HG03280 (cell line): ENCODE data around the gene SCN4A.
"Not testable (repeated sequence)": the region's sequence is repeated elsewhere in the genome, so short reads cannot be mapped to it uniquely, and the experiment has no call there.

Experiments used
- ATAC-seq: cut with Tn5 transposase; IDR thresholded peaks from one replicate; pipeline ENCODE4 v1.9.1; 2021; ENCODE audit warnings: mild to moderate bottlenecking, moderate library complexity; ENCODE audit not compliant: unreplicated experiment

SCN4A gene

DNA sequence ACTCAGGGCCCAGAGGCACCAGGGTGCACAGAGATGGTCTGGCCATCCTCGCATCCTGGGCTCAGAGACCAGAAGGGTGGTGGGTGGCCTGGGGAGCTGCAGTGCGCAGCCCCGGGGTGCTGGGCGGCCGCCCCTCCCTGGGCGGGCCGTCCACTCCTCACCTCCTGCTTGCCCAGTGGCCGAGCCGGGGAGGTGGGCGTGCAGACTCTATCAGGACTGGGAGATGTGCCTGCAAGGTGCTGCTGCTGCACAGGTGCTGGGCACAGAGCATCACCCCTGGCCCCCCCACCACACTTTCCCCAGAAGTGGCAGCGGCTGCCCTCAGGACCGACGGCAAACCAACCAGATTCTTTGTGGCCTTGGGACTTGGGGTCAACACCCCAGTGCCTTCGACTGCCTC is at the start of gene SCN4A:
TSS of gene SCN4A (minus strand) at position 123 of the 400 bp plus-strand sequence. CDS start at position 46, 77 bp downstream.
- no peak for ATAC-seq

DNA sequence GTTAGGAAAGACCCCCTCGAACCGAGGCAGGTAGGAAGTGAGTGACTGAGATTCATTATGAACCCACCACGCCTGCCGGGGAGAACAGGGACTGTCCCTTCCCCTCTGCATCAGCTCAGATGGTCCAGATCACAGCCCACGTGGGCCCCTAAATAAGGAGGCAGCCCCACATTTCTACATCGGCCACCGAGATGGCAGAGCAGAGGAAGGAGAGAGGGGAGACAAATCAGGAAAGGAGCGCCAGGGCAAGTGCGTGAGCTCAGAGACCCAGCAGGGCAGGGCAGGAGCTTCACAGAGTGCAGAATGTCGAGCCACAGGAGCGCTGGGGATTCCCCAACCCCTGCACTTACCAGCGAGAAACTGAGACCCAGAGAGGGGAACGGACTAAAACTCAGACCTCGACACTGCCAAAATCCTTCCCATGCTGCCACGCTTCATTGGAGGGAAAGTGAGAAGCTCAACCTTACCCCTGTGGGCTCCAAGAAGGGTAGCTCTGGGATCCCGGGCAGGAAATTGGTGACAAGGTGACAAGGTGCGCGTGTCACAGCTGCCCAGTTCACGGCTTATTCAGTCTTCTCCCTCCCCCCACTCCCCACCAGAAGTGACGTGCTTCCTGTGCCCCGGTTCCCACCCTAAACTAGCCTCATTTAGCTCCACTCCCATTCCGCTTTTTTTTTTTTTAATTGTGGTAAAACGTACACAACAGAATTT is 47.5 kb upstream of the SCN4A start, which contains the start of gene ICAM2:
TSS of gene ICAM2 (minus strand) at position 578 of the 711 bp plus-strand sequence. CDS start 13,942 bp downstream, outside the sequence.
- peak; percentile 60 for ATAC-seq

DNA sequence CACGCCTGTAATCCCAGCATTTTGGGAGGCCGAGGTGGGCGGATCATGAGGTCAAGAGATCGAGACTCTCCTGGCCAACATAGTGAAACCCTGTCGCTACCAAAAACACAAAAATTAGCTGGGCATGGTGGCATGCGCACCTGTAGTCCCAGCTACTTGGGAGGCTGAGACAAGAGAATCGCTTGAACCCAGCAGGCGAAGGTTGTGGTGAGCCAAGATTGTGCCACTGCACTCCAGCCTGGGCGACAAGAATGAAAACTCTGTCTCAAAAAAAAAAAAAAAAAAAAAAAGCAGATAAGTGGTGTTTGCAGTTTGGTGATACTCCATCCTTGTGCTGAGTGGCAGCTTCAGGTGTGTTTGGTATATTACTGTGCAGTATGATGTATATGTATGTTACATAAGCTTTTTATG is 46.8 kb upstream of the SCN4A start:
- peak; percentile 7 for ATAC-seq

DNA sequence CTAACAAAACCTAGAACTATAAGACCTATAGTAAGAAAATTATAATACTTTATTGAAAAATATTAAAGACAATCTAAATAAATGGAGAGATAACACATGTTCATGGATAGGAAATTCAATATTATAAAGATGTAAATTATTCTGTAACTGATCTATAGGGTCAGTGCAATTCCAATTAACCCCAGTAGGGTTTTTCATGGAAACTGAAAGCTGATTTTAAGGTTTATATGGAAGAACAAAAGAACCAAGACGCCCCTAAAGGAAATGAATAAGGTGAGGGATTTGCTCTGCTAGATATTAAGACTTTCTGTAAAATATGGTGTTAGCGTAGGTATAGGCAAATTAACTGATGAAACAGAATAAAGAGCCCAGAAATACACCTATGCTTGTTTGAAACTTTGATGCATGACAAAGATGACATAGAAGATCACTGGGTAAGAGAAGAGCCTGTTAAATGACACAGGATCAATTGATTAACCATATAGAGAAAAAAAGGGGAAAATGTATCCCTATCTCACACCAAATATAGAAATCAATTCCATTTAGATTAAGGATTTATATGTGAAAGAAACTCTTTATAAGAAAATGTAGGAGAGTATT is 44.8 kb upstream of the SCN4A start:
- no peak for ATAC-seq

DNA sequence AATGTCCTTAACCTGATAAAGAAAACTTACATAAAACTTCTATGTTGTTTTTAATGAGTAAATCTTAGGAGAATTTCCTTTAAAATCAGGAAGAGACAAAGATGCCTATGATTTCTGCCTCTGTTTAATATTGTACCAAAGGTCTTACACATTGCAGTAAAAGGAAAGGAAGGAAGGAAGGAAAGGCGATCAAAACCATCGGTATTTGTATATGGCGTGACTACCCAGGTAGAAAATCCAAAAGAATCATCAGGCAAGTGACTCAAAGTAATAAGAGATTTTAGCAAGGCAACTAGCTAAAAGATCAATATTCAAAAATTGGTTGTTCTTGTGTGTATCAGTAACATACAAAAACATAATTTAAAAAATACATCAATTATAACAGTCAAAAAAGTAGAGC is 44.3 kb upstream of the SCN4A start:
- ATAC-seq: no peak

DNA sequence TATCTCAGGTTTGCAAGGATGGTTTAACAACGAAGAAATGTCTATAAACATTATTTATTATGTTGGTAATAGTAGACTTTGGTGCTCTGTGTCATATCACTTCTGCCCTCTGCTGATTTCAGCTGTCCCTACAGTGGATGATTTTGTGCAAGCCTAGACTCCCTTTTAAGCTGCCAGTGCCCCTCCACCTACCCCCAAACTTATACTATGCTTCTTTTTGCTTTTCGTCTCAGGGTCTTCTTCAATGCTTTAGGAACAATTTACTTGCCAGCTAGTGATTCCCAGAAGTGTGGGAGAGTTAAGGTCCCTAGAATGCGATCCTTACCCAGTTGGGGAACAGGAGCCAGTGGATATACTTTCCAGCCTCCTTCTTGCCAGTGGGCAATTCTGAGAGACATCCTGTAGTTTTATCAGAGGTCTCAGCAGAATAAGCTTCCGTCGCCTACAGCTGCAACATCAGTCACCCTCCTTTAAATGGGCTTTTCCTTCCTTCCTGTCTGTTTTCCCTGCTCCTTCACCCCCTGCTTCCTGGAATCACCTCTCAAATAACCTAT is 43.6 kb upstream of the SCN4A start:
- ATAC-seq: no peak

DNA sequence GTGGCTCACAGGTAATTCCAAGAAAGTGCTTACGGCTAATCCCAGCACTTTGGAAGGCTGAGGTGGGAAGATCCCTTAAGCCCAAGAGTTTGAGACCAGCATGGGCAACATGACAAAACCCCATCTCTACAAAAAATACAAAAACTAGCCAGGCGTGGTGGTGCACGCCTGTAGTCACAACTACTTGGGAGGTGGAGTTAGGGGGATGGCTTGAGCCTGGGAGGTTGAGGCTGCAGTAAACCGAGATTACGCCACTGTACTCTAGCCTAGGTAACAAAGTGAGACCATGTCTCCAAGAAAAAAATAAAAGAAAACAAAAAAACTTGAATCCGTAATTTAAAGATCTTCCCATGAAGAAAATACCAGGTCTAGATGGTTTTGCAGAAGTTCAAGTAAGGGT is 42.7 kb upstream of the SCN4A start:
- ATAC-seq: no peak

DNA sequence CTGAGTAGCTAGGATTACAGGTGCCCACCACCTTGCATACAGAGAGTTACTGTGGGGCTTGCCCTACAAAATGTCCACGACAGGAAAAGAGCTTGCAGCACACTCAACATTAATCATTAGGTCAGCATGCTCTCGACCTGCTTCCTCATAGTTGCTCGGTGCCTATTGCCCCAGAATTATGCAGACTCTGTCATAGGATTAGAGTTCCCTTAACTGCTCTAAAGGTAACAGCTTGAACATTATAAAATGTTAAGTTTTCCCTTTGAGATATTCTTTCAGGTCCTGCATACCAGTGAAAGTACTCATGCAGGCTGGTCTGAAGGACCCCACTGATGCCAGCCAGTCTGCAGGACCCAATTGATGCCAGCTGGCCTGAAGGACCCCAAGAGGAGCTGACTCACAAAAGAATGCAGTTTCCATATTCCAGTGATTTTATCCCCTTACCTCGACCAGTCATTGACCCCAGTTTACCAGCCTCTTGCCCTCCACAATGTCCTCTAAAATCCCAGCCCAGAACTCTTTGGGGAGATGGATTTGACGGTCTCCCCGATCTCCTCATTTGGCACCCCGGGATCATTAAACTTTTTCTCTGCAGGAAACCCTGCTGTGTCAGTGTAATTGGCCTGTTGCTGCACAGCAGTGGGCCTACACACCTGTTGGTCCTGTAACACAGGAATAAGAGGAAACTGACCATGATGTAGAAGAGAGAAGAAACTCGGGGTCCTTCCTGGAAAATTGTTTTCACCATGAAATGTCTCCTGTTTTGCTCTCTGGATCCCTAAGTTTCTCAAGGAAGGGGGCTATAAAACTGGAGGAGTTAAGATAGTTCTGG is 37.1 kb upstream of the SCN4A start:
- ATAC-seq: no peak

DNA sequence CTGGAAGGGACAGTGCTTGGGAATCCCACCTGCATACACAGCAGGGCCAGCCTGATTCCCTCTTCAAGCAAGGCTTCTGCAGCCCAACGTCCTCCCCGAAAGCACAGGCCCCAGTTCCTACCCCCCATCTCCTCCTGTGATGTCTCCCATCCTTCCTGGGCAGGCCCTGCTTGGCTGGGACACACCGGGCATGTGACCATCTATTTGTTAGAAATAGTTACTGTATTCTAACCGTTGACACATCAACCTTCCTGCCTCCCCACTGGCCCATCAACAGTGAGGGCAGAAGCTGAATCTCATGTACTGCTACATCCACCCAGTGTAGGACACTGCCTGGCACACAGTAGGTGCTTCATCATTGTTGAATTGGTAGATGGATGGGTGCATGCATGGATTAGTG is 36.1 kb upstream of the SCN4A start:
- no peak for ATAC-seq

DNA sequence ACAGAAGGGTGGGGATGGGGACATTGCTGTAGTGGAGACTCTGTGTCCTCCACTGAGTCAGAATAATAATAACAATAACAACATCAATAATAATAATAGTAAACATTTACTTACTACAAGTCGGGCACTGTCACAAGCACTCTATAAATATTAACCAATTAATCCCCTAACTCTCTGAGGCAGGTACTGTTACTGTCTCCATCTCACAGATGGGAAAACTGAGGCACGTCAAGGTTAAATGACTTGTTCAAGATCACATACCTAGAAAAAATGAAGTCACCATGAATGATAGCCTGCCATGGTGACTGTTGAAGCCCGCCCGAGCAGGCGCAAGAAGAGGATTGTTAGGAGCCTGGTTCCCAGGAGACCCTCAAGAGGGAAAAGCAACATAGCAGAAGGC is 35.6 kb upstream of the SCN4A start:
- no peak for ATAC-seq

DNA sequence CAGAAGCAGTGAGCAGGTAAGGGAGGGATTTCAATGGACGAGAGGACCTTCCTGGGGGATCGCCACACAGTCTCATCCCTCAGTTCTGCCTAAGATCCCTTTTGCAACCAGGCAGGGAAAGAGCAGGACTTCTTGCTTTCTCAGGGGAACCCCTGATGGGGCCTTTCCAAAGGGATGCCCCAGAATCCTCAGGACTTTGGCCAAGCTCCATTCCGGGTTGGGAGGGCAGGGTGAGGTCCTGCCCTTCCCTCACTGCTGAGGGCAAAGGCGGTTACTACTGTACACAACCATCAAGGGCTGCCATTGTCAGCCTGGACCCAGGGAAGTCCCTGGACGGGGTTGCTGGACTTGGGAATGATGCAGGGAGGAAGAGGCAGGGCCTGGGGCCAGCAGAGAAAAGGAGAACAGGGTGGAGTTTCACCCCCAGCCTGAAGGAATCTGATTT is 35.1 kb upstream of the SCN4A start:
- no peak for ATAC-seq

DNA sequence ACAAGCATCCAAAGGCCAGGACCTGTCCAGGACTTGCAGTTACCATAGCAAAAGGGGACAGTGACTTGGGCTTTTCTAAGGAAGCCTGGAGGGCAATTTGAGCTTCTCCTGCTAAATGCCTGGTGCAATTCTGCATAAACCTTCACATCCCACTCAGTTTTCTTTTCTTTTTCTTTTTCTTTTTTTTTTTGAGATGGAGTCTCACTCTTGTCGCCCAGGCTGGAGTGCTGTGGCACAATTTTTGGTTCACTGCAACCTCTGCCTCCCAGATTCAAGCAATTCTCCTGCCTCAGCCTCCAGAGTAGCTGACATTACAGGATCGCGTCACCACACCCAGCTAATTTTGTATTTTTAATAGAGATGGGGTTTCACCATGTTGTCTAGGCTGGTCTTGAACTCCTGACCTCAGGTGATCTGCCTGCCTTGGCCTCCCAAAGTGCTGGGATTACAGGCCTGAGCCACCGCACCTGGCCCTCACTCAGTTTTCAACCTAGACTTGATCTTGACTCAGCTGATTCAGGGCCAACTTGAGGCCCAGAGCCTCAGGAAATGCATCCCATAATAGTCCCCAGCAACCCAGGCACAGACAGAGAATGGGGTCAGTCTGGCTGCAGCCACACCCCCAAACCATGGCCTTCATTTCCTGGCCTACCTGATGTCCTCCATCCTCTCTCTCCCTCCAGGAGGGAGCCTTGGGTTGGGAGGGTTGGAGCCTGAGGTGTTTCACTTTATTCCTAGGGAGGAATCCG is 34.5 kb upstream of the SCN4A start:
- not testable (repeated sequence) for ATAC-seq

DNA sequence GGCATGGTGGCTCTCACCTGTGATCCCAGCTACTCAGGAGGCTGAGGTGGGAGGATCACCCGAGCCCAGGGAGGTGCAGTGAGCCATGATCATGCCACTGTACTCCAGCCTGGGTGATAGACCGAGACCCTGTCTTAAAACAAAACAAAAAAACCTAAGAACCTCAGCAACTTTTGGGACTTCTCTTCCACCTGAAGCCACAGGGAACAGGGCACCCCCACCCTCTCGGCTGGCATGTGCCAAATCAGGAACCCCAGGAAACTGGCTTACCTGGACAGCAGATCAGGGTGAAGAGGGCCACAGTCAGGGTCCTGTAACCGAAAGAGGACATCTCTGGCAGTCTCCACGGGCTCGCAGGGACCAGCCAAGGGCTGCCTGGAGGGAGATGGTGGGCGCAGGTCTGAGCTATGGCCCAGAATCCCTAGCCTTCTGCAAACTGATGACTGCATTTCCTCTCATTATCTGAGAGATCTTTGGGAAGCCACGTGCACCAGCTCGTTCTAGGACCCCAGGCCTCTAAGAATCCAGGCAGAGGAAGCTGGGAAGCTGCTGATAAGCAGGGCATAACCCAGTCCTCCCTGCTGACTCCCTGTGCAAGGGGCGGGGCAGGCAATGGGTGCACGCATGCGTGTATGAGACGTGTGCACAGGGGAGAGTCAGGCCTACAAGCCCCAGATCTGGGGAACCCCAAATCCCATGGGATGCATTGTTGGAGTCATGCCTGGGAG is 33.8 kb upstream of the SCN4A start:
- ATAC-seq: no peak

DNA sequence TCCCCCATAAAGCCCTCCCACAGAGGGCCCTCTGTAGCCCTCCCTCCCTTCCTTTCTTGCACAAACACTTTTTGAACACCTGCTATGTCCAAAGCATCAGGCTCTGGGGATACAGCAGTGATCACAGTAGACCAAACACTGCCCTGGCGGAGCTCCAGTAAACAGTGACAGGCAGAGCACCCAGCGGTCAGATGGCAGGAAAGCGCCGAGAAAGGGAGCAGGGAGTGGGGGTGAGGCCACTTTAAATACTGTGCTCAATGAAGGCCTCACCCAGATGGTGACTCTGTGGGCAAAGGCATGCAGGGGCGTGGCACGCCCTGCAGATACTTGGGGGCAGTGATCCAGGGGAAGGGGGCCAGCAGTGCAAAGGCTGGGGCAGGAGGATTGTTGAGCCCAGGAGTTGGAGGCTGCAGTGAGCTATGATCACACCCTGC is 33.0 kb upstream of the SCN4A start:
- no peak for ATAC-seq

DNA sequence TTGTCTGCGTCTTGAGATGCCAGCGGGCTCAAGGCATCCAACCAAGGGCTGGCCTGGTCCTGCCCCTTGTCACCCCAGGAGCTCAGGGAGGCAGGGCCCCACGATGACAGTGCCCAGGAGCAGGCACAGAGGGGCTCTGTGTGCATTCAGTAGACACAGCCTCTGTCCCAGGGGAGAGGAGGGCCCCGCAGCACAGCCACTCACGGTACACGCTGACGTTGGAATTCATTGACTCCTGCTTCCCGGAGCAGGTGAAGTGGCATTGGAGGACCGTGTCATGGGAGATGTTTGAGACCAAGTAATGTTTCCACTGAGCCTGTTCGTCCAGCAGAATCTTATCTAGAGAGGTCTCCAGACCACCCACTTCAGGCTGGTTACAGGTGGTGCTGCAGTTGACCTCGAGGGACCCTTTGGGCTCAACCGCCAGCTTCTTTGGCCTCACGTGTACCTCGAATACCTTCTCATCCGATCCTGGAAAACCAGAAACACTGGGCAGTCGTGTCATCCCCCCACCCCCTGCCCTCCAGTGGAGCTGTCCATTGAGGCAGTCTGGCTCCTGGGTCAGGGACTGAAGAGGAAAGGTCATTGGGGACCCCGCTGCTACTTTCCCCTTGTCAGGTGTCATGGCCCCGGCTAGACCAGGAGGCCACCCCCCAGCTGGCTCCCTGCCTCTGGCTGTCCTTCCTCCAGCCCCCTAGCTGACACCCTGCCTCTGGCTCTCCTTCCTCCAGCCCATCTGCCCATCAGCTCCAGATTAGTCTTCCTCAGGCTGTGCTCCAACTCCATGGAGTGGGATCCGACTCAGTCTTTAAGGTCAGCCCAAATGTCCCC is 32.4 kb upstream of the SCN4A start:
- ATAC-seq: no peak

DNA sequence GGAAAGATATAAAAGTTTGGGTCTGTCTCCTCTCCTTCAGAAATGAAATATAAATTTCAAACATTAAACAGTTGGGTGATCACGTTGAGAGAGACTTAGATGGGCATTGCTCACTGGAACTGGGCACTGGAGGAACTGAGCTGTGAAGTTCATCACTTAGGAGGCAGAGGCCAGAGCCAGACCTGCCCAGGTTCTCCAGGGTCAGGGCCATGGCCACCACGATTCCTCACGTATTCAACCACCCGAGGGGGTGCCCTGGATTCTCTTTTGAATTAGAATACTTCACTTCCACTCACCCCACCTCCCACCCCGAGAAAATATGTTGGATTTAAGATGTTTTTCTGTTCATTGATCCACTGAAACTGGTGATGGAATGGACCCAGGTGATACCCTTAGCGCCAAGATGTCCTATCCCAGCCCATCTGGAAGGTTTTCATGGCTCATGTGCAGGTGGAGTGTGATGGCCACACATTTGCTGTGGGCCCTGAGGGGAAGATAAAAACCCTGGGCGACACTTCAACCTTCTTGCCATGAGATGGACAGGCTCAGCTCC is 31.6 kb upstream of the SCN4A start:
- no peak for ATAC-seq

DNA sequence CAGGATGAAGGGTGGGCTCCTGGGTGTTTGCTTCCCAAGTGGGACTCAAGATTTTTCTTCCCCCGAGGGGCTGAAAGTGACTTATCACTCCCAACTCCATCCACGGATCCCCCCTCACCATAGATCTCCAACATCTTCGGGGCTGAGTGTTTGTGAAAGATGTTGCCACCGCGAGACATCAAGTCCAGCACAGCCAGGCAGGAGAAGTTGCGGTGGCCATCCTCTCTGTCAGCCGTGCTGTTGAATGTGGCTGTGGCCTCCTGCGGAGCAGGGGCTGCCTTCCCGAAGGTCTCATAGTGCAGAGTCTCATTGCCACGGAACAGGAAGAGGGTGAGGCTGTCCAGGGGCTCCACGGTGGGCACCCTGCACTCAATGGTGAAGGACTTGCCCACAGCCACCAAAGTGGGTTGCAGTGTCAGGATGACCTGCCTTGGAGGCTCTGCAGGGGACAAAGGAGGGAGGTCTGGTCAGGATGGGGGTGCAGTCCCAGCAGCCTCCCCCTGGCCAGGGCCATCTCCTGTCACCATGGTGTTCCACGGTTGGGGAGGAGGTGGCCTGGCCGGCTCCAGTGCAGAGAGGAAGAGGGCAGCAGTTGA is 30.9 kb upstream of the SCN4A start:
- no peak for ATAC-seq
